B cell (primary cell): ENCODE measurements around the gene PRKCQ.

Experiments
- EZH2 ChIP-seq: IDR thresholded peaks from 2 replicates; pipeline ENCODE4 v1.6.1; 2012; ENCODE audit warnings: borderline replicate concordance, low read depth, mild to moderate bottlenecking, moderate library complexity, low read length; ENCODE audit not compliant: insufficient read depth, poor library complexity, severe bottlenecking
- TF ChIP-seq, protein P1 (sequence below): fragments of 200-600 bp; IDR thresholded peaks from one replicate; pipeline ENCODE4 v1.8.0; 2022; ENCODE audit warnings: antibody characterized with exemption, mild to moderate bottlenecking

GRCh38 chr10:6600224-6600987 is 20.3 kb upstream of the PRKCQ start:
- TF ChIP-seq, protein P1, sequence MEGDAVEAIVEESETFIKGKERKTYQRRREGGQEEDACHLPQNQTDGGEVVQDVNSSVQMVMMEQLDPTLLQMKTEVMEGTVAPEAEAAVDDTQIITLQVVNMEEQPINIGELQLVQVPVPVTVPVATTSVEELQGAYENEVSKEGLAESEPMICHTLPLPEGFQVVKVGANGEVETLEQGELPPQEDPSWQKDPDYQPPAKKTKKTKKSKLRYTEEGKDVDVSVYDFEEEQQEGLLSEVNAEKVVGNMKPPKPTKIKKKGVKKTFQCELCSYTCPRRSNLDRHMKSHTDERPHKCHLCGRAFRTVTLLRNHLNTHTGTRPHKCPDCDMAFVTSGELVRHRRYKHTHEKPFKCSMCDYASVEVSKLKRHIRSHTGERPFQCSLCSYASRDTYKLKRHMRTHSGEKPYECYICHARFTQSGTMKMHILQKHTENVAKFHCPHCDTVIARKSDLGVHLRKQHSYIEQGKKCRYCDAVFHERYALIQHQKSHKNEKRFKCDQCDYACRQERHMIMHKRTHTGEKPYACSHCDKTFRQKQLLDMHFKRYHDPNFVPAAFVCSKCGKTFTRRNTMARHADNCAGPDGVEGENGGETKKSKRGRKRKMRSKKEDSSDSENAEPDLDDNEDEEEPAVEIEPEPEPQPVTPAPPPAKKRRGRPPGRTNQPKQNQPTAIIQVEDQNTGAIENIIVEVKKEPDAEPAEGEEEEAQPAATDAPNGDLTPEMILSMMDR, result no peak
- TF ChIP-seq EZH2, result no peak
